HEK293T (cell line): ENCODE results near the gene KCNIP1.

Source experiments
- BHLHE40 ChIP-seq: fragments of 450-650 bp; IDR thresholded peaks from 2 replicates; pipeline ENCODE4 v1.6.1; 2016; ENCODE audit warnings: mild to moderate bottlenecking, moderate library complexity, borderline replicate concordance
- ELF4 ChIP-seq: fragments of 450-650 bp; IDR thresholded peaks from 2 replicates; pipeline ENCODE4 v1.6.1; 2017; ENCODE audit warnings: antibody characterized with exemption
- PKNOX1 ChIP-seq: fragments of 450-650 bp; IDR thresholded peaks from 2 replicates; pipeline ENCODE4 v1.6.1; 2016
- SP1 ChIP-seq: fragments of 450-650 bp; IDR thresholded peaks from 2 replicates; pipeline ENCODE4 v1.6.1; 2017
- SUZ12 ChIP-seq: fragments of 450-650 bp; IDR thresholded peaks from 2 replicates; pipeline ENCODE4 v1.6.1; 2016; ENCODE audit warnings: mild to moderate bottlenecking
- TARDBP ChIP-seq: fragments of 450-650 bp; IDR thresholded peaks from 2 replicates; pipeline ENCODE4 v1.6.1; 2016
- ZNF384 ChIP-seq: fragments of 450-650 bp; IDR thresholded peaks from 2 replicates; pipeline ENCODE4 v1.6.1; 2016

DNA sequence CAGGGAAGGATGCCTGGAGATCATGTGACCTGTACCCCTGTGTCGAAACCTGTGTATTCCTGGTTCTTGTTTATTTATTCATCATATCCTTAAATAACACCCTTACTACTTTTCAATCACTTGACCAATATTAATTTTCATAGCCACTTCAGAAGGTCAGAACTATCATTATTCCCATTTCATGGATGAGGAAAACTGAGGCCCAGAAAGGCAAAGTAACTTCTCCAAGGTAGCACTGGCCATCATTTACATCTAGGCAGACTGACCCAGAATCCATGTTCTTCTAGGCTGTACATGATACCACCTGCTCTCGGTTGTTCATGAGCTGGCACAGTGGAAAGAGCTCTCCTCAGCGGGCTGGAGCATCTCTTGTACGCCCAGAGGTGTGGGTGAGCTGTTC lies 49.4 kb downstream of the KCNIP1 start:
- no peak for TF ChIP-seq SP1
- no peak for TF ChIP-seq ELF4
- TF ChIP-seq ZNF384: no peak
- TF ChIP-seq SUZ12: no peak
- TF ChIP-seq BHLHE40: no peak
- TF ChIP-seq PKNOX1: no peak
- TF ChIP-seq TARDBP: no peak
